ENCODE measurements around the gene ATXN7L1.

Gene ATXN7L1

DNA sequence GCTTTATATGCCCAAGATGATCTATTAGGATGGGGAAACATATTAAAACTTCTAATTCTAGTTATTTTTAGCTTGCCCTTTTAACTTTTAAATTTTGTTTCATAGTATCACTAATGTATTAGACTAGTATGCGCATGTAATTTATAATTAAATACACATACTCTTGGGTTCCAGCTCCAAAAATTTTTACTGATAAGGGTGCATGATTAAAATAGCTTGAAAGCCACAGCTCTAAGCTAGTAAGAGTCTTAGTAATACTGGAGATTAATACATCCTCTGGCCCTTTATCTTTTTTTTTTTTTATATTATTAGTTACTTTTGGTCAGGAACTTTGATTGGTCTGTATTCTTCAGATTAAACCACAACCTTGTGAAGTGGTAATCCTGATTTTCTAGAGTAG, 53.6 kb downstream of the ATXN7L1 start:
- no peak for DNase-seq

DNA sequence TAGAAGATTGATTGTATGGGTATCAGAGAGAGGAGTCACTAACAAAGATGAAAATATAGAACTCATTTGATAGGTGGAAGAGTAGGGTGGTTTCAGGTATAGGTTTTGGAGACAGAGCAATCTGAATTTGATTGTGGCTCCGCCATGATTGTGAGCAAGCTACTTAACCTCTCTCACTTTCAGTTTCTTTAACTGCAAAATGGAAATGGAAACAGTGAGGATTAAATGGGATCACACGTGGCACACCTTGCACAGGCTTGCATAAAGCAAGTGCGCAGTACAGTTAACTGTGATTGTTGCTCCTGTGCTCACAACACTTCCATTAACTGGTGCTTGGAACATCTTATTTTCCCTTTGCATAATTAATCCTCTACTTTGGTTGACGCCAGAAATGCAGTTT, 54.9 kb downstream of the ATXN7L1 start:
- DNase-seq: no peak

DNA sequence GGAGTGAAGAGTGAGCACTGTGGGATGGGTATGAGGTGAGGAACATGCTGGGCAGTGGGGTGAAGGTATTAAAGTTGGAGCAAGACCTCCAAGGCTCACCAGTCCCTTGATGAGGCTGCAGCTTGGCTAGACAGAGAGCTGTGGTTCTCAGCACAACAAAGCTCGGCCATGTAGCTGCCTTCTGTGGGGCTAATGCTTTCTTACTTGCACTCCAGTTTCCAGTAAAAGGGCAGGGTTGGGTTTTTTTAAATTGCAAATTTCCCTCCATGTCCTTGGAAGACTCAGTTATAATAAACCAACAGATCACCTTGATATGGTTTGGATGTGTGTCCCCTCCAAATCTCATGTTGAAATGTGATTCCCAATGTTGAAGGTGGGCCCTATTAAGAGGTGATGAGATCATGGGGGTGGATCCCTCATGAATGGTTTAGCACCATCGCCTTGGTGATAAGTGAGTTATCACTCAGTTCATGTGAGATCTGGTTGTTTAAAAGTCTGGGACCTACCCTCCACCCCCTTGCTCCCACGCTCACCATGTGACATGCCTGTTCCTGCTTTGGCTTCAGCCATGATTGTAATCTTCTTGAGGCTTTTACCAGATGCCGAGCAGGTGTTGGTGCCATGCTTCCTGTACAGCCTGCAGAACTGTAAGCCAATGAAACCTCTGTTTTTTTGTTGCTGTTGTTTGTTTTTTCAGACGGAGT, 55.9 kb downstream of the ATXN7L1 start:
- DNase-seq: no peak

GRCh38 chr7:105819559-105819958, 56.8 kb downstream of the ATXN7L1 start:
- no peak for DNase-seq

GRCh38 chr7:105816954-105817615, 59.3 kb downstream of the ATXN7L1 start:
- DNase-seq: no peak

- no peak for DNase-seq
Measured at GRCh38 chr7:105816266-105816843, 60.0 kb downstream of the ATXN7L1 start.

DNA sequence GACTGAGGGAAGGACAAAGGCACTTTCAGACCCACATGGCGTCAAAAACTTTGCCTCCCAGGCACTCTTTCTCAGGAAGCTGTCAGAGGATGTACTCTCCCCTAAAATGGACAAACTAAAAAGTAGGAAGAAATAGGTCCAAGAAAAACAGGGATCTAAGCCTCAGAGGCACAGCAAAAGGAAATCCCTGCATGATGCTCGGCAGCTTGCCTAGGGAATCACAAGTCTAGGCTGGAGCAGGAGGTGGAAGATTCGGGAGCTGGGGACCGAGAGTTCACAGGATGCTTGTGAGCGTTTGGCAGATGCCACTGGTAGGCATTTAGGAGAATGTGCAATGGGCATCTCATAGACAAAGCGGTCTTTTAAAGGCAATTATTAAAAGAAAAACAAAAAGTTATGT, 60.8 kb downstream of the ATXN7L1 start:
- DNase-seq: no peak

GRCh38 chr7:105814481-105814880, 61.9 kb downstream of the ATXN7L1 start:
- no peak for DNase-seq

DNA sequence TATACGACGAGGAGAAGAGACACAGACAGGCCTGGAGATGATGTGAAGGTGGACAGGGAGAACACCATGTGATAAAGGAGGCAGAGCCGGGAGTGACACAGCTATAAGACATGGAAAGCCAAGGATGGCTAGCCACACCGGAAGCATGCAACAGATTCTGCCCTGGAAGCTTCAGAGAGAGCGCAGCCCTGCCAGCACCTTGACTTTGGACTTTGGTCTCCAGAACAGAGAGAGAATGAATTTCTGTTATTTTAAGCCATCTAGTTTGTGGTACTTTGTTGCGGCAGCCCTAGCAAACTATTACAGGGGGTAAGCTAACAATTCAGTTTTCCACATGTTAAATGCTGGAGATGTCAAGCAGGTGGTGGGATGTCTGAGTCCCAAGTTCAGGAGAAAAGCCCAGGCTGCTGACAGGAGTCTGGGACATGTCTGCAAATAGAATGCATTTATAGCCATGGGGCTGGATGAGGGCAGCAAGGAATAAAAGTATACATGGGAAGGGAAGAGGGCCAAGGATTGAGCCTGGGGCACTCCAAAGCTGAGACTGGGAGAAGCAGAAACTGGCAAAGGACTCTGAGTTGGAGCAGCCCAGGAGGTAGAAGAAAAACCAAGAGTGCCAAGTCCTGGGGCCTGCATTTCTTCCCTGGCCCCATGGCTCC, 65.1 kb downstream of the ATXN7L1 start:
- DNase-seq: no peak

DNA sequence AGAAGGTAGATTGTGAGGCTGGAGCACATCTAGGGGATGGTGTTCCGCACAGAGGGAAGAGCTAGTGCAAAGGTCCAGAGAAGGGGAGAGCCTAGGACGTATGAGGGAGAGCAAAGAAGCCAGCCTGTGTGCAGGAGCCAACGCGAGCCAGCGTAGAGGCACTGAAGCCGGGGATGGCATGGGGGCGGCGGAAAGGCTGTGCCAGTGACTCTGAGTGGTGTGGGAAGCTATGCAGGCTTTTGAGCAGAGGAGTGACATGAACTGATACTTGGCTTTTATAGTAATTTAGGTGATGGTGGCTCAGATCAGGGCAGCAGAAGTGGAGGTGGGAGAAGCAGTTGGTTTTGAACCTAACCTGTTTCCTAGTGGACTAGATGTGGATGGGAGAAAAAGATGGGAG, 65.8 kb downstream of the ATXN7L1 start:
- DNase-seq: no peak

DNA sequence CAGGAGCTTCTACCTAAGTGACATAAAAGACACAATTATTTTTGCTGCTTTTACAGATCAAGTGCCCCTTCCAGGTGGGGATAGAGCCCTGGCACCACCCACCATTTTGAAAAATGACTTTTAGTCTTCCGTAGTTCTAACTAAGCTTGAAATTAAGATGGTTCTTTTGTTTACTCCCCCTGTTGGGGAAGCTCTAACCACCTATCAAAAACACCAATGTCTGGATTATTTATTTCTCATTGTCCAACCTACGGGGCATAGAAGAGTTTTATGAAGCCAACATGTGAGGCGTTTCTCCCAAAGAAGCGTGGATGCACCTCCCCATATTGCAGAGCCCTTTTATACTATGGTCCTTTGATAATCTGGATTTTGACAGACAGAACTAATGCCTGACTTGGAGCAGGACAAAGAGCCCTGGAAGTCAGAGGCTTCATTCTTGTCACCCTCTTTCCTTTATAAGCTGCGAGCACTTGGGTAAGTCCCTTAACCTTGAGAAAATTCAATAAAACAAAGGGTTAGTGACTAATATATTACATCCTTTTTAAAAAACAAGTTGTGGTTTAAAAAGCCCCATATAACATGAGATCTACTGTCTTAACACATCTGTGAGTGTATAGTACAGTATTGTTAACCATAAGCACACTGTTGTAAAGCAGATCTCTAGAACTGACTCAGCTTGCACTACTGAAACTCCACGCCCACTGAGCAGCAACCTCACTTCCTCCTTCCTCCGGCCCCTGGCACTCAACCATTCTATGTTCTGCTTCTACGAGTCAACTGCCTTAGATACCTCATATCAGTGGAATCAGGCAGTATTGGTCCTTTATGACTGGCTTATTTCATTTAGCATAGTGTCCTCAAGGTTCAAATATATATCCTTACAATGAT, 67.5 kb downstream of the ATXN7L1 start:
- DNase-seq: peak; percentile 48

- DNase-seq: no peak
Measured at GRCh38 chr7:105808209-105808608, 68.2 kb downstream of the ATXN7L1 start.

DNA sequence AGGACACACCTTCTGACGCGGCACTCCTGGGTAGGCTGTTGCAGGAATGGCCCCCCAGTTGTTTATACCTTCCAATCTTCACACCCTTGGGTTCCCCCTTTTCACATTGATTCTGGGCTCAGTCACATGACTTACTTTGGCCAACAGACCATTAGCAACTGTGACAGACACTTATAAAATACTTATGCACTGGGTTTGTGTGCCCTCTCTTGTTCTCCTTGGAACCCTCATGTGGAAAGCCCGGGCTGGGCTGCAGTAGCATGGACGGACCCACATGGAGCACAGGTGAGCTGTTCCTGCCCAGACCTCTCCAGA, 69.0 kb downstream of the ATXN7L1 start:
- no peak for DNase-seq

- DNase-seq: peak; percentile 38
Measured at GRCh38 chr7:105806592-105807447, 69.6 kb downstream of the ATXN7L1 start.

DNA sequence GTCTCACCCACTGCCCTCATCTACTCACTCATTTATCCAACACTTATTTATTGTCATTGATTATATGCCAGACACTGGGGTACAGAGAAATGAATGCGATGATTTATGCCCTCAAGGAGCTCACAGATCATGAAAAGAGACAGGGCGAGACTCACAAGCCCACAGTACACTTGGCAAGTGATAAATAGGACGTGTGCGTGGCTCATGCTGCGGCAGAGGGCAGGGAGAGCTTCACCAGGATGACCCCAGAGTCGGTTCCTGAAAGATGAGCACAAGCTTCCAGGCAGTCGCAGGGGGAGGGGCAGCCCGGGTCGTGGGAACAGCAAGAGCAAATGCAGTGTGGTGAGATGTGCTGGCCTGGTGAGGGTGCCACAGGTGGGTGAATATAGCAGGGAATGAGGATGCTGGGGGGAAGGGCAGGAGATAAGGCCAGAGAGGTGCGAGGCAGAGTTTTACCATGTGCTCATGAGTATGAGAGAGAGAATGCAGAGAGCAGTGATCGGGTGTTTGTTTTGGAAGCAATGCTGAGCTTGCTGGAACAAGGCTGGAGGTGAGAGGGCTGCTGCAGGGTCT, 70.9 kb downstream of the ATXN7L1 start:
- no peak for DNase-seq

DNA sequence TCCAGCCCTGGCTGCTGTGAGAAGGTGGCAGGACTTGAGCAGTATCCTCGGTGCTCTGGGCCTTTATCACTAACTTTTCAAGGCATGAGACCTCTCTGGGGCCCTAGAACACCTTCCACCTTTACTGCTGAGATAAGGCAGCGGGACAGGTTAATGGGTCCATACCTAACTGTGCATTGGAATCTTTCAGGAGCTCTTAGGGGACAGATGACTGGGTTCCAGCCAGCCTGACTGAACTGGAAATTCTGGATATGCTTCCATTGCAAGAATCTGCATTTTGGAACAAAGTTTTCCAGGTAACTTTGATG, 73.0 kb downstream of the ATXN7L1 start:
- DNase-seq: no peak

- no peak for DNase-seq
Measured at GRCh38 chr7:105802604-105803428, 73.6 kb downstream of the ATXN7L1 start.

DNA sequence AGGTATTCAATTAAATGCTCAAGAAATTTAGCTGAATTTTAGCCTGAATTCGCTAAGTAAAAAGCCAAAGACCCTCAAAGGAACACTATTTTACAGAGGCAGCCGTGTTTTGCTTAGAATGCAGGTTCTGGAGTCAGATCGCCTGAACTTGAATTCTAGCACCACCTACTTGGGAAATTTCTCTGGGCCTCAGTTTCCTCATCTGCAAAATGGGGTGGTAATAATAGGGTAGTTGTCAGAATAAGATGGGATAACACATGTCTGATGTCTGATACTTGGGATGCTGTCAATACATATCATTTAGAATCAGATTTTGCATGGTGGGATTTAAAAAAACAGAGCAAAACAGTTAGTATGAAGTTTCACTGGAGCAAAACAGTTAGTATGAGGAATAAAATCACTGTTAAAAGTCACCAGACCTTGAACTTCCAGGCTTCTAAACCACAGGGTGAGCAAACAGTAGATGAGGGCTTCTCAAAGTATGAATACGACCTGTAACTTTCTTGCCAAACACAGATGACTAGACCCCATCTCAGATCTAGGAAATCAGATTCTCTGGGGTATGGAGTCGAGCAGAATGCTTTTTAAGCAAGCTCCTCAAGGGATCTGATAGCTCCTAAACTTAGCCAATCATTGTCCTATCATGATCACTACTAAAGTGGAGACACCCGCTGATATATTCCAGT, 75.4 kb downstream of the ATXN7L1 start:
- no peak for DNase-seq

GRCh38 chr7:105800442-105800841, 76.0 kb downstream of the ATXN7L1 start:
- no peak for DNase-seq

- no peak for DNase-seq
Measured at GRCh38 chr7:105799677-105800076, 76.7 kb downstream of the ATXN7L1 start.

All from activated T-cell treated with anti-CD3 and anti-CD28 coated beads, Interleukin-2, amount 50 U/mL, for 1 hour (primary cell).